Measurements from ENCODE around the gene PHRF1.

GRCh38 chr11:611001-611996, 35.0 kb downstream of the PHRF1 start:
- TF ChIP-seq, protein P1, sequence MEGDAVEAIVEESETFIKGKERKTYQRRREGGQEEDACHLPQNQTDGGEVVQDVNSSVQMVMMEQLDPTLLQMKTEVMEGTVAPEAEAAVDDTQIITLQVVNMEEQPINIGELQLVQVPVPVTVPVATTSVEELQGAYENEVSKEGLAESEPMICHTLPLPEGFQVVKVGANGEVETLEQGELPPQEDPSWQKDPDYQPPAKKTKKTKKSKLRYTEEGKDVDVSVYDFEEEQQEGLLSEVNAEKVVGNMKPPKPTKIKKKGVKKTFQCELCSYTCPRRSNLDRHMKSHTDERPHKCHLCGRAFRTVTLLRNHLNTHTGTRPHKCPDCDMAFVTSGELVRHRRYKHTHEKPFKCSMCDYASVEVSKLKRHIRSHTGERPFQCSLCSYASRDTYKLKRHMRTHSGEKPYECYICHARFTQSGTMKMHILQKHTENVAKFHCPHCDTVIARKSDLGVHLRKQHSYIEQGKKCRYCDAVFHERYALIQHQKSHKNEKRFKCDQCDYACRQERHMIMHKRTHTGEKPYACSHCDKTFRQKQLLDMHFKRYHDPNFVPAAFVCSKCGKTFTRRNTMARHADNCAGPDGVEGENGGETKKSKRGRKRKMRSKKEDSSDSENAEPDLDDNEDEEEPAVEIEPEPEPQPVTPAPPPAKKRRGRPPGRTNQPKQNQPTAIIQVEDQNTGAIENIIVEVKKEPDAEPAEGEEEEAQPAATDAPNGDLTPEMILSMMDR (IDR thresholded peaks at IDR 0.05), result no peak
- TF ChIP-seq POLR2A (IDR thresholded peaks at IDR 0.05), result no peak
